Dendritic cell treated with granulocyte-macrophage colony-stimulating factor and Interleukin-4, amounts not matched to agents 40 ng/mL and 50 ng/mL, for 4 days (primary cell): ENCODE measurements around the gene IZUMO1R.
"Not testable (repeated sequence)": the region's sequence is repeated elsewhere in the genome, so short reads cannot be mapped to it uniquely, and the experiment has no call there.

Source experiments
- H3K27ac Mint-ChIP-seq: one replicate; pipeline ENCODE4 v1.8.0; 2022; ENCODE audit warnings: mild to moderate bottlenecking, mixed read lengths
- H3K27me3 Mint-ChIP-seq: one replicate; pipeline ENCODE4 v1.8.0; 2022; ENCODE audit warnings: mild to moderate bottlenecking, mixed read lengths
- H3K36me3 Mint-ChIP-seq: one replicate; pipeline ENCODE4 v1.8.0; 2022; ENCODE audit warnings: low read depth, mixed read lengths
- H3K4me1 Mint-ChIP-seq: one replicate; pipeline ENCODE4 v1.8.0; 2022; ENCODE audit warnings: low read depth, mixed read lengths
- H3K4me3 Mint-ChIP-seq: one replicate; pipeline ENCODE4 v1.8.0; 2022; ENCODE audit warnings: mild to moderate bottlenecking, moderate library complexity, mixed read lengths
- H3K9me3 Mint-ChIP-seq: one replicate; pipeline ENCODE4 v1.8.0; 2022; ENCODE audit warnings: mixed read lengths
- intact Hi-C: fragments of 100-400 bp; cut with micrococcal nuclease; formaldehyde crosslinking; loops from one replicate; pipeline ENCODE4 v1.15.0; 2022

Gene IZUMO1R

DNA sequence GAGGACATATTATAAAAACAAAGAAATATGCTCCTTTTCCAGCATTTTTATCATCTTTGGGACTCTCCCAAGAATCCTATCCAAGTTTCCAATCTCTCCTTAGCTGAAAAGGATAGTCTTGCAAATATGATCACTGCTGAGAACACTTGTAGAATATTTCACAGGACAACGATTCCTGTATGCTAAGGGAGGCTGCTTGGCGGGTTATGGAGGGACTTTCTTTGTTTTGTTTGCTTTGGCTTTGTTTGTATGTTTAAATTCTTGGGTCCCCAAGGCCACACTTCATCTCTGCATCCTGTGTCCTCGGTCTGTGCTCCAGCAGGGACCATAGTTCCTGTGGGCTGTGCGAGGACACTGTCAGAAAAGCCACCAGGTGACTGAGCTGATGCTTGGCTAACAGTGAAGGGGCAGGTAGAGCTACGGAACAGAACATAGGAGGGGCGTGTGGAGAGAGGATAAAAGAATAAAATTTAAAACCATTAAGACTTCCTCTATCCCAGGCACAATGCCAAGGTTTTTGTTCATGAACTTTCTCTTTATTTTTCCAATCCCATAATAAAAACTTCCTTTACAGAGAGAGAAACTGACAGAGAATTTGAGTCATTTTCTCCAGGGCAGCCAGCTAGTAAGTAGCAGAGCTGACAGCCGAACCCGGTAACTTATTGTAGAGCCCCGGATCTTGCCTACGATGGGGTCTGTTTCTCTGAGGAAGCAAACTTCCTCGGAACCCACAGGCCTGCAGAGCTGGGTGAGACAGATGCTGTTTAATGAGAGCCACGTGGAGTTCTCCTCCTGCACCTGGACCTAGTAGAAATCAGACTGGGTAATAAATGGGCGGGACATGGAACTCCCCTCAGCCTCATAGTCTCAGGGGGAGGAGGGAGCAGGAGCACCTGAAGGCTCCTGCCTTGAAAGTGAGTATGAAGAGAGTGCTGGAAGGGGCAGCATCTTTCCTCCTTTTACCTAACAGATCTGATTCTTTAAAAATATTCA, at the start of gene IZUMO1R:
TSS of gene IZUMO1R (plus strand) at position 615 of the 993 bp plus-strand sequence. CDS start 1,057 bp downstream, outside the sequence.
- Mint-ChIP-seq H3K27me3 (peaks cover 1% of the 10 kb centered on the region), H3K4me3 (no peak within 1 kb of the TSS), H3K36me3 (no peaks in the 10 kb centered on the region), H3K9me3 (no peaks in the 10 kb centered on the region), H3K4me1 (no peaks in the 10 kb centered on the region), H3K27ac (no peak within 1 kb of the TSS)
- intact Hi-C loops = no loop called here

- no peak overlapping the region for H3K27ac Mint-ChIP-seq
- intact Hi-C loops = no loop called here
- H3K4me1 Mint-ChIP-seq = no peaks in the 10 kb centered on the region
- H3K36me3 Mint-ChIP-seq = no peaks in the 10 kb centered on the region
- H3K27me3 Mint-ChIP-seq = no peaks in the 10 kb centered on the region
- H3K4me3 Mint-ChIP-seq = no peak overlapping the region
- H3K9me3 Mint-ChIP-seq = no peaks in the 10 kb centered on the region
Measured at GRCh38 chr11:94271885-94272372, 32.5 kb upstream of the IZUMO1R start.

DNA sequence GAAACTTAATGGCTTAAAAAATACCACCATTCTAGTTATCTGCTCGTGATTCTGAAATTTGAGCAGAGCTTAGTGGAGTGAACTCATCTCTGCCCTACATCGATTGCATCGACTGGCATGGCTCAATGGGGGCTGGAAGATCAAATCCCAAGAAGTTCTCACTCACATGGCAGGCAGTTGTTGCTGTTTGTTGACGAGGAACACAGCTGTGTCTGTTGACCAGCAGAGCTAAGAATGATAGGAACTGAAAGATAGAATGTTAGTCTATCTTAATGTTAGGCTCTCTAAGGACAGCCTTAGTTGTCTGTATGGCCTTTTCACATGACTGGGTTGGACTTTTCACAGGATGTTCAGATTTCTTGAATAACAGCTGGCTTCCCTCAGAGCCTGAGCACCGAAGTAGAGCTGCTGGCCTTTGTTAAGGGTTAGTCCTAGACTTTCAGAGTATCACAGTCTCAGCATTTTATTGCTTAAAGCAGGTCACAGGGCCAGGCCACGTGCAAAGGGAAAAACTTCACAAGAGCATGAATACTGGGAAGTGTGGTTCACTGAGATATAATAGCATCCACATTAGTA, 31.6 kb upstream of the IZUMO1R start:
- H3K27ac Mint-ChIP-seq = no peak overlapping the region
- H3K4me1 Mint-ChIP-seq = no peaks in the 10 kb centered on the region
- H3K27me3 Mint-ChIP-seq = no peaks in the 10 kb centered on the region
- intact Hi-C loops = no loop called here
- H3K9me3 Mint-ChIP-seq = peaks cover under 1% of the 10 kb centered on the region
- no peaks in the 10 kb centered on the region for H3K36me3 Mint-ChIP-seq
- H3K4me3 Mint-ChIP-seq = no peak overlapping the region

DNA sequence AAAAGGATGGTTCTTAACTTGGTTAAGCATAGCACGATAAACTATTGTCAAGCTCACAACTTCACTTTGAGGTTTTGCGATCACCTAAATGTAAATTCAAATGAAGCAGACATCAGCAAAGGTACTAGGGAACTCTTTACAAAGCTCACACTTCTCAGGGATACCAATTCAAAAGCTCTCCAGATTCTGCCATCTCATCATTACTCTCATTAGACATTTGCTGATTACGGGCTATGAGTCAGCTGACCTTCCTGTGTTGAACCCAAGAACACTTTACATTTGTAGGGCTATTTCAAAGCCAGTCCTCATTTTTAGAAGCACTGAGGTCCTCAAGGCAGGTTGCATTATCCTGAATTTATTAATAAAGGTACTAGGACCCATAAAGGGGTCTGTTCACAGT, 28.4 kb upstream of the IZUMO1R start:
- Mint-ChIP-seq H3K27me3 (no peaks in the 10 kb centered on the region), H3K9me3 (peaks cover 12% of the 10 kb centered on the region)
- intact Hi-C loops = no loop called here

GRCh38 chr11:94276943-94277342, 27.4 kb upstream of the IZUMO1R start:
- intact Hi-C loops = no loop called here
- Mint-ChIP-seq H3K4me3 (no peak overlapping the region), H3K36me3 (no peaks in the 10 kb centered on the region), H3K27ac (no peak overlapping the region), H3K9me3 (peaks cover 12% of the 10 kb centered on the region), H3K4me1 (no peaks in the 10 kb centered on the region), H3K27me3 (no peaks in the 10 kb centered on the region)

More for the DNA sequence above, 28.4 kb upstream of the IZUMO1R start:
- Mint-ChIP-seq H3K27ac (no peak overlapping the region), H3K4me1 (no peaks in the 10 kb centered on the region), H3K4me3 (no peak overlapping the region), H3K36me3 (no peaks in the 10 kb centered on the region)

GRCh38 chr11:94278207-94278606, 26.2 kb upstream of the IZUMO1R start:
- H3K4me1 Mint-ChIP-seq, H3K27me3 Mint-ChIP-seq, H3K4me3 Mint-ChIP-seq, H3K36me3 Mint-ChIP-seq, intact Hi-C loops, H3K27ac Mint-ChIP-seq: not testable (repeated sequence)
- peaks cover 12% of the 10 kb centered on the region for H3K9me3 Mint-ChIP-seq

GRCh38 chr11:94279996-94280395, 24.4 kb upstream of the IZUMO1R start:
- H3K9me3 Mint-ChIP-seq = peaks cover 12% of the 10 kb centered on the region
- no peaks in the 10 kb centered on the region for H3K36me3 Mint-ChIP-seq
- no peak overlapping the region for H3K4me3 Mint-ChIP-seq
- intact Hi-C loops = no loop called here
- no peak overlapping the region for H3K27ac Mint-ChIP-seq
- H3K27me3 Mint-ChIP-seq = no peaks in the 10 kb centered on the region
- H3K4me1 Mint-ChIP-seq = no peaks in the 10 kb centered on the region

GRCh38 chr11:94281324-94281723, 23.1 kb upstream of the IZUMO1R start:
- Mint-ChIP-seq H3K4me1 (no peaks in the 10 kb centered on the region), H3K36me3 (no peaks in the 10 kb centered on the region), H3K27me3 (no peaks in the 10 kb centered on the region), H3K9me3 (peaks cover 12% of the 10 kb centered on the region), H3K4me3 (no peak overlapping the region), H3K27ac (no peak overlapping the region)
- intact Hi-C loops = no loop called here

GRCh38 chr11:94283678-94284077, 20.7 kb upstream of the IZUMO1R start:
- Mint-ChIP-seq H3K36me3 (no peaks in the 10 kb centered on the region), H3K27ac (no peak overlapping the region), H3K9me3 (peaks cover 3% of the 10 kb centered on the region), H3K4me1 (no peaks in the 10 kb centered on the region), H3K4me3 (no peak overlapping the region), H3K27me3 (no peaks in the 10 kb centered on the region)
- intact Hi-C loops = no loop called here

DNA sequence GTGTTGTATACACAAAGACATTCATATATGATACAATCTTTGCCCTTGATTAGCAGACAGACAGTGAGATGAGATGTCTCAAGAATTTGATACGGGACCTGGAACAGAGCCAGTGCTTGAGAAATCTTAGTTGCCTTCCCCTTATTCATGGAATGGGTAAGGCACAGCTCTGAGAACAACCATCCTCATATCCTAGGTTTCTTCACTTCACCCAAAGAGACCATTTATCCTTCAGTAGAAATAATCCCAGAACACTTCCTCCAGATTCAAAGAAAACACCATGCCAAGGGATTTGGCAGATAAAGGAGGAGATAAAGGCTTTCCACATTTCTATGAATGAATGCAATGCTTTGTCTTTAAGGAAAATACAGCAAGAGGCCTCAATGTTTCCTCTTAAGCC, 8.8 kb upstream of the IZUMO1R start:
- no peaks in the 10 kb centered on the region for H3K36me3 Mint-ChIP-seq
- no peak overlapping the region for H3K27ac Mint-ChIP-seq
- no peaks in the 10 kb centered on the region for H3K27me3 Mint-ChIP-seq
- H3K4me3 Mint-ChIP-seq = no peak overlapping the region
- no peaks in the 10 kb centered on the region for H3K4me1 Mint-ChIP-seq
- peaks cover 8% of the 10 kb centered on the region for H3K9me3 Mint-ChIP-seq
- intact Hi-C loops = no loop called here

GRCh38 chr11:94297985-94298576, 6.3 kb upstream of the IZUMO1R start:
- H3K27me3 Mint-ChIP-seq = no peaks in the 10 kb centered on the region
- H3K4me1 Mint-ChIP-seq = no peaks in the 10 kb centered on the region
- no peak overlapping the region for H3K27ac Mint-ChIP-seq
- no peaks in the 10 kb centered on the region for H3K36me3 Mint-ChIP-seq
- no peaks in the 10 kb centered on the region for H3K9me3 Mint-ChIP-seq
- H3K4me3 Mint-ChIP-seq = no peak overlapping the region
- intact Hi-C loops = no loop called here

DNA sequence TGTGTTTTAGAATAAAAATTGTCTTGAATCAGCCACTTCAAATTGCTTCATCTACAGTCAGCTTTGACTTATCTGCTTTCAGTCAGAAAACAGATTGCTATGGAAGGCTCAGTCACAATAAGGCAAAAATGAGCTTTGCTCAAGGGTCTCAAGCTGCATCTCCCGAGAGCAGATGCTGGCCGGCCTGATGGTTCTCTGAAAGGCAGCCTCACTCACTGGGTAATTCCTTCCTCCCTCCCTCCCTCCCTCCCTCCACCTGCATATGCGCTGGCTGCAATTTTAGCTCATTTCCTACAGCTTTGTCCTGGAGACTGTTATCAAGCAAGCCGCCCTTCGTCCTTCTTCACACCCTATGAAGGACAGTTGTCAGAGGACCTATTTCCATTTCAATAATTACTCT, 1.6 kb upstream of the IZUMO1R start:
- Mint-ChIP-seq H3K4me3 (no peak overlapping the region), H3K27me3 (peaks cover 1% of the 10 kb centered on the region), H3K9me3 (no peaks in the 10 kb centered on the region), H3K4me1 (no peaks in the 10 kb centered on the region), H3K36me3 (no peaks in the 10 kb centered on the region), H3K27ac (no peak overlapping the region)
- intact Hi-C loops = no loop called here

DNA sequence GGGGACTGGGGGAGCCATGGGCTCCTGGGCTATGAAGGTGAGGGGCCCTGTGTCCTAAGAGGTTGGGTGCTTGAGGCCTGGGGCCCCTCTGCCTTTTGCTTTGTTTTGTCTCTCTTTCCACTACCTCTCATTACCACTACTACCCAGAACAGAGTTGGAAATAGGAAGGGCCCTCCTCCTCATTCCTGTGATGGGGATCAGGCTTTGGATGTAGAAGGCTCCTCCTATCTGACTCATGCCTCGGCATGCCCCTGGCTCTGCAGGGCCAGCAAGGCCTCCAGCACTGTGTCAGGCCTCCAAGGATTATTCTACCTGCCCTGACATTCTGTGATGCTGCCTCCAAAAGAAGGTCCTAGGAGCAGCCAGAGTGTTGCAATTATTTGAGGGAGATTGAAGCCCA, 766 bp downstream of the IZUMO1R start:
- no peaks in the 10 kb centered on the region for H3K36me3 Mint-ChIP-seq
- H3K27me3 Mint-ChIP-seq = peaks cover 1% of the 10 kb centered on the region
- H3K27ac Mint-ChIP-seq = no peak overlapping the region
- intact Hi-C loops = no loop called here
- no peak overlapping the region for H3K4me3 Mint-ChIP-seq
- H3K9me3 Mint-ChIP-seq = no peaks in the 10 kb centered on the region
- no peaks in the 10 kb centered on the region for H3K4me1 Mint-ChIP-seq

GRCh38 chr11:94307101-94307791, 2.9 kb downstream of the IZUMO1R start:
- Mint-ChIP-seq H3K4me3 (no peak overlapping the region), H3K36me3 (no peaks in the 10 kb centered on the region), H3K27ac (no peak overlapping the region), H3K27me3 (peaks cover 1% of the 10 kb centered on the region), H3K4me1 (no peaks in the 10 kb centered on the region), H3K9me3 (no peaks in the 10 kb centered on the region)
- intact Hi-C loops = no loop called here
